IMR-90 (cell line): ENCODE data around the gene RIPPLY3. TPM values are rescaled to one million over a fixed set of nuclear protein-coding genes. Genes with fewer than 3 reads are reported as not detected.

Experiments
- ATAC-seq: fragments of 200-7000 bp; cut with Tn5 transposase; 2 replicates; pipeline ENCODE4 v1.9.1; 2020; ENCODE audit warnings: low read depth, mild to moderate bottlenecking, moderate library complexity
- BruUV-seq: library from RNA; stranded (reverse); fragments of 400-500 nt; replicated peaks from 2 replicates; lab custom pipeline; 2021; lab: Mats Ljungman, UMichigan
- CTCF ChIA-PET: fragments of 300-600 bp; formaldehyde crosslinking; extraction: SDS; loops from one replicate; lab custom pipeline; 2021; ENCODE audit warnings: antibody characterized with exemption; lab: Yijun Ruan, JAX
- POLR2A ChIA-PET: fragments of 300-600 bp; sonication (Branson Sonifier 250); formaldehyde crosslinking; loops from one replicate; lab custom pipeline; 2022; ENCODE audit warnings: antibody characterized with exemption; ENCODE audit not compliant: unreplicated experiment; lab: Charles Lee
- DNase-seq: peaks from one replicate; pipeline ENCODE4 v3.0.0; 2013
- H2AFZ ChIP-seq: replicated peaks from 2 replicates; pipeline ENCODE3; 2013; ENCODE audit warnings: low read length, mild to moderate bottlenecking; ENCODE audit not compliant: poor library complexity
- H2AK5ac ChIP-seq: 2 replicates; pipeline ENCODE4 v1.6.1; 2013; ENCODE audit warnings: low read depth, low read length, inconsistent platforms
- H2AK9ac ChIP-seq: replicated peaks from 2 replicates; pipeline ENCODE3; 2013; ENCODE audit warnings: mild to moderate bottlenecking, low read depth, low read length, moderate library complexity; ENCODE audit not compliant: poor library complexity
- H2BK120ac ChIP-seq: 2 replicates; pipeline ENCODE4 v1.6.1; 2013; ENCODE audit warnings: low read depth, low read length, inconsistent platforms
- H2BK15ac ChIP-seq: 3 replicates; pipeline ENCODE4 v1.6.1; 2013; ENCODE audit warnings: low read depth, low read length, inconsistent platforms
- H2BK20ac ChIP-seq: 2 replicates; pipeline ENCODE4 v1.6.1; 2013; ENCODE audit warnings: low read depth, mild to moderate bottlenecking, inconsistent platforms, low read length, moderate library complexity
- H2BK5ac ChIP-seq: 2 replicates; pipeline ENCODE4 v1.6.1; 2013; ENCODE audit warnings: mild to moderate bottlenecking, low read depth, low read length, inconsistent platforms; ENCODE audit not compliant: poor library complexity, severe bottlenecking
- H3K14ac ChIP-seq: replicated peaks from 2 replicates; pipeline ENCODE4 v1.6.1; 2013; ENCODE audit warnings: low read depth, low read length, inconsistent platforms
- H3K18ac ChIP-seq: 2 replicates; pipeline ENCODE4 v1.6.1; 2013; ENCODE audit warnings: low read depth, low read length, control low read depth
- H3K23ac ChIP-seq: 2 replicates; pipeline ENCODE4 v1.6.1; 2013; ENCODE audit warnings: low read depth, low read length, inconsistent platforms
- H3K27ac ChIP-seq: 2 replicates; pipeline ENCODE4 v1.5.1; 2013; ENCODE audit warnings: mild to moderate bottlenecking, control low read depth, low read length; ENCODE audit not compliant: insufficient read depth
- H3K27me3 ChIP-seq: 2 replicates; pipeline ENCODE4 v1.6.1; 2013; ENCODE audit warnings: low read length; ENCODE audit not compliant: control insufficient read depth, insufficient read depth
- H3K36me3 ChIP-seq: 2 replicates; pipeline ENCODE4 v1.6.1; 2013; ENCODE audit warnings: low read length, mixed read lengths; ENCODE audit not compliant: control insufficient read depth, insufficient read depth
- H3K4ac ChIP-seq: 2 replicates; pipeline ENCODE4 v1.6.1; 2013; ENCODE audit warnings: low read depth, low read length, inconsistent platforms
- H3K4me1 ChIP-seq: 2 replicates; pipeline ENCODE4 v1.6.1; 2013; ENCODE audit warnings: low read length, mixed read lengths; ENCODE audit not compliant: control insufficient read depth, insufficient read depth
- H3K4me2 ChIP-seq: 2 replicates; pipeline ENCODE4 v1.6.1; 2013; ENCODE audit warnings: low read depth, mild to moderate bottlenecking, control low read depth, low read length, moderate library complexity
- H3K4me3 ChIP-seq: 2 replicates; pipeline ENCODE4 v1.5.1; 2013; ENCODE audit warnings: low read depth, mild to moderate bottlenecking, control low read depth, low read length, moderate library complexity; ENCODE audit not compliant: insufficient read depth
- H3K56ac ChIP-seq: 2 replicates; pipeline ENCODE4 v1.6.1; 2013; ENCODE audit warnings: low read length, inconsistent platforms; ENCODE audit not compliant: insufficient read depth; ENCODE audit errors: extremely low read depth
- H3K79me1 ChIP-seq, 2 experiments: 2 replicates each; pipeline ENCODE4 v1.6.1; 2013; ENCODE audit warnings: low read length in 2 of 2, inconsistent platforms in 1 of 2, low read depth in 1 of 2
- H3K9ac ChIP-seq: 2 replicates; pipeline ENCODE4 v1.6.1; 2013; ENCODE audit warnings: low read depth, low read length, control low read depth
- H3K9me1 ChIP-seq: 2 replicates; pipeline ENCODE4 v1.6.1; 2013; ENCODE audit warnings: low read length, inconsistent platforms; ENCODE audit not compliant: insufficient read depth
- H3K9me3 ChIP-seq: 2 replicates; pipeline ENCODE4 v1.6.1; 2013; ENCODE audit warnings: low read length; ENCODE audit not compliant: control insufficient read depth, insufficient read depth
- H4K20me1 ChIP-seq: 2 replicates; pipeline ENCODE4 v1.6.1; 2013; ENCODE audit warnings: low read length, inconsistent platforms; ENCODE audit not compliant: insufficient read depth
- H4K5ac ChIP-seq: 2 replicates; pipeline ENCODE4 v1.6.1; 2013; ENCODE audit warnings: mild to moderate bottlenecking, low read depth, low read length, control low read depth
- H4K8ac ChIP-seq, 2 experiments: 2 replicates each; pipeline ENCODE4 v1.6.1; 2013; ENCODE audit warnings: low read depth in 2 of 2, low read length in 2 of 2, control low read depth in 1 of 2, inconsistent platforms in 1 of 2
- H4K91ac ChIP-seq: 2 replicates; pipeline ENCODE4 v1.6.1; 2013; ENCODE audit warnings: low read depth, low read length, inconsistent platforms; ENCODE audit not compliant: insufficient read depth
- CEBPB ChIP-seq: IDR thresholded peaks from 2 replicates; pipeline ENCODE4 v1.6.1; 2012; ENCODE audit warnings: low read depth, low read length, improper control_type of control experiment
- FOS ChIP-seq: fragments of 150-350 bp; IDR thresholded peaks from 2 replicates; pipeline ENCODE4 v1.6.1; 2016; ENCODE audit warnings: low read depth, low read length
- MAFK ChIP-seq: IDR thresholded peaks from 2 replicates; pipeline ENCODE4 v1.6.1; 2012; ENCODE audit warnings: low read depth, low read length, improper control_type of control experiment
- MAZ ChIP-seq: IDR thresholded peaks from 2 replicates; pipeline ENCODE4 v1.6.1; 2012; ENCODE audit warnings: low read depth, mild to moderate bottlenecking, low read length, improper control_type of control experiment, moderate library complexity, borderline replicate concordance
- MXI1 ChIP-seq: IDR thresholded peaks from 2 replicates; pipeline ENCODE4 v1.6.1; 2012; ENCODE audit warnings: low read depth, mild to moderate bottlenecking, low read length, moderate library complexity, borderline replicate concordance
- NFE2L2 ChIP-seq: fragments of 150-350 bp; IDR thresholded peaks from 2 replicates; pipeline ENCODE4 v1.6.1; 2016; ENCODE audit warnings: low read depth, mild to moderate bottlenecking, low read length
- POLR2A ChIP-seq: IDR thresholded peaks from 2 replicates; pipeline ENCODE4 v1.6.1; 2012; ENCODE audit warnings: mild to moderate bottlenecking, low read depth, low read length
- RAD21 ChIP-seq: IDR thresholded peaks from 2 replicates; pipeline ENCODE4 v1.6.1; 2012; ENCODE audit warnings: low read length, improper control_type of control experiment
- RCOR1 ChIP-seq: IDR thresholded peaks from 2 replicates; pipeline ENCODE4 v1.6.1; 2012; ENCODE audit warnings: mild to moderate bottlenecking, low read length, improper control_type of control experiment; ENCODE audit not compliant: insufficient replicate concordance
- RFX5 ChIP-seq: IDR thresholded peaks from 2 replicates; pipeline ENCODE4 v1.8.0; 2012; ENCODE audit warnings: low read depth, mild to moderate bottlenecking, low read length, moderate library complexity
- SMC3 ChIP-seq: fragments of 150-350 bp; IDR thresholded peaks from 2 replicates; pipeline ENCODE4 v1.6.1; 2016; ENCODE audit warnings: low read depth, mild to moderate bottlenecking, antibody characterized with exemption, low read length, moderate library complexity
- WGBS, 2 experiments: methylation state at CpG; one replicate each; pipeline versions ENCODE4 v1.1.5 to v1.1.7; 2013; ENCODE audit warnings: missing lambda C conversion rate in 2 of 2; ENCODE audit not compliant: insufficient read length in 1 of 2; ENCODE audit errors: extremely low coverage in 2 of 2; 5-methylcytosine and 5-hydroxymethylcytosine counted together
- dilution Hi-C: fragments of 300-500 bp; cut with HindIII; formaldehyde crosslinking; loops from one replicate; pipeline ENCODE4 v1.14.3; 2018; ENCODE audit warnings: low sequenced_read_pairs; ENCODE audit not compliant: unreplicated experiment
- in situ Hi-C: fragments of 300-500 bp; cut with MboI; formaldehyde crosslinking; loops from 3 replicates; pipeline ENCODE4 v1.14.3; 2019; ENCODE audit warnings: low sequenced_read_pairs, inconsistent platforms, mixed read lengths
- intact Hi-C: fragments of 100-400 bp; cut with micrococcal nuclease; formaldehyde crosslinking; loops from 2 replicates; pipeline ENCODE4 v1.10.0; 2022
- polyA plus RNA-seq, 3 experiments: library from polyadenylated mRNA; depleted of rRNA; stranded (reverse); fragments of >200 nt; gene quantifications; 2 replicates each; pipeline ENCODE4 v1.2.3, GENCODE V29; 2012; ENCODE audit warnings: low replicate concordance in 1 of 3
- total RNA-seq: library from RNA; depleted of rRNA; stranded (reverse); fragments of >200 nt; gene quantifications from 2 replicates; pipeline ENCODE4 v1.2.3, GENCODE V29; 2012
- TF ChIP-seq, protein P1 (sequence below): conservative IDR thresholded peaks from 2 replicates; pipeline ENCODE4 v1.5.1; 2012; ENCODE audit warnings: mild to moderate bottlenecking, low read depth, low read length, improper control_type of control experiment
- TF ChIP-seq, protein P2 (sequence below): fragments of 150-350 bp; IDR thresholded peaks from 2 replicates; pipeline ENCODE4 v1.6.1; 2017; ENCODE audit warnings: mild to moderate bottlenecking, antibody characterized with exemption, low read length, low read depth
- TF ChIP-seq, protein P3 (sequence below): fragments of 150-350 bp; IDR thresholded peaks from 2 replicates; pipeline ENCODE4 v1.6.1; 2016; ENCODE audit warnings: low read depth, mild to moderate bottlenecking, low read length, moderate library complexity, borderline replicate concordance

Gene RIPPLY3
- total and polyA plus RNA-seq, 2 of the 4 experiments (the other 2 are of a cell fraction), result 0.10 TPM; not detected in 1

DNA sequence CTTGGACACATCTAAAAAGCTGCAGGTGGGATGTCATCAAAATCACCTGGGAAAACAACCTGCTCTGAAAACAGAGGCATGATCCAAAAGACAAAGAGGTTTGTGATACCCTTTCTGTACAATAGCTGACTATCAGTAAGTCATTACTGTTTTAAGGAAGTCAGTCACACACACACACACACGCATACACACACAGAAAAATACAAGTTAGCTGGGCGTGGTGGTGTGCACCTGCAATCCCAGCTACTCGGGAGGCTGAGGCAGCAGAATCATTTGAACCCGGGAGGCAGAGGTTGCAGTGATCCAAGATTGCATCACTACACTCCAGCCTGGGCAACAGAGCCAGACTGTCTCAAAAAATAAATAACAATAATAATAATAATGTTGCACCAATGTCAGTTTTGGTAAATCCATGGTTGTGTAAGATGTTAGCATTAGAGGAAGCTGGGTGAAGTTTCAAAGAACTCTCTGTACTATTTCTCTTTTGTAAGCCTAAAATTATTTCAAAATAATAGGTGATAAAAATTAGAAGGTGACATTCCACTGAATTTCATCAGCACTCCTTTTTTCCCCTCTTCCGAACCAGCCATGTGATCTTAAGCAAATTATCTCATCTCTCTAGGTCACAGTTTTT lies 30.2 kb upstream of the RIPPLY3 start:
- Histone ChIP-seq H2AK5ac (no peak overlapping the region), H2BK5ac (no peak overlapping the region), H2BK15ac (no peak overlapping the region), H3K56ac (no peak overlapping the region), H3K36me3 (no peaks in the 10 kb centered on the region), H2BK20ac (no peak overlapping the region), H4K91ac (no peak overlapping the region), H3K9ac (no peak overlapping the region), H3K18ac (no peak overlapping the region), H3K9me3 (no peaks in the 10 kb centered on the region), H2AFZ (no peak overlapping the region), H4K8ac (no peak overlapping the region), H3K23ac (no peak overlapping the region), H3K4me1 (peaks cover 5% of the 10 kb centered on the region), H4K5ac (no peak overlapping the region), H2AK9ac (no peak overlapping the region), H3K9me1 (peaks cover 7% of the 10 kb centered on the region; the same call in 1 of the 2 replicates), H3K4me2 (no peak overlapping the region), H3K79me1 (peaks cover 0 to 6% of the 10 kb centered on the region in 2 experiments; a peak in 1 of 4 replicates), H2BK120ac (no peak overlapping the region), H3K27me3 (no peaks in the 10 kb centered on the region; the same call in 1 of the 2 replicates), H3K4me3 (no peak overlapping the region), H4K20me1 (no peaks in the 10 kb centered on the region), H3K4ac (no peak overlapping the region), H3K14ac (no peak overlapping the region), H3K27ac (no peak overlapping the region)
- intact Hi-C loops, result no loop called here
- TF ChIP-seq MXI1, result no peak
- no peak for TF ChIP-seq NFE2L2
- TF ChIP-seq RCOR1, result no peak
- TF ChIP-seq, protein P1, sequence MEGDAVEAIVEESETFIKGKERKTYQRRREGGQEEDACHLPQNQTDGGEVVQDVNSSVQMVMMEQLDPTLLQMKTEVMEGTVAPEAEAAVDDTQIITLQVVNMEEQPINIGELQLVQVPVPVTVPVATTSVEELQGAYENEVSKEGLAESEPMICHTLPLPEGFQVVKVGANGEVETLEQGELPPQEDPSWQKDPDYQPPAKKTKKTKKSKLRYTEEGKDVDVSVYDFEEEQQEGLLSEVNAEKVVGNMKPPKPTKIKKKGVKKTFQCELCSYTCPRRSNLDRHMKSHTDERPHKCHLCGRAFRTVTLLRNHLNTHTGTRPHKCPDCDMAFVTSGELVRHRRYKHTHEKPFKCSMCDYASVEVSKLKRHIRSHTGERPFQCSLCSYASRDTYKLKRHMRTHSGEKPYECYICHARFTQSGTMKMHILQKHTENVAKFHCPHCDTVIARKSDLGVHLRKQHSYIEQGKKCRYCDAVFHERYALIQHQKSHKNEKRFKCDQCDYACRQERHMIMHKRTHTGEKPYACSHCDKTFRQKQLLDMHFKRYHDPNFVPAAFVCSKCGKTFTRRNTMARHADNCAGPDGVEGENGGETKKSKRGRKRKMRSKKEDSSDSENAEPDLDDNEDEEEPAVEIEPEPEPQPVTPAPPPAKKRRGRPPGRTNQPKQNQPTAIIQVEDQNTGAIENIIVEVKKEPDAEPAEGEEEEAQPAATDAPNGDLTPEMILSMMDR, result no peak
- TF ChIP-seq, protein P2, sequence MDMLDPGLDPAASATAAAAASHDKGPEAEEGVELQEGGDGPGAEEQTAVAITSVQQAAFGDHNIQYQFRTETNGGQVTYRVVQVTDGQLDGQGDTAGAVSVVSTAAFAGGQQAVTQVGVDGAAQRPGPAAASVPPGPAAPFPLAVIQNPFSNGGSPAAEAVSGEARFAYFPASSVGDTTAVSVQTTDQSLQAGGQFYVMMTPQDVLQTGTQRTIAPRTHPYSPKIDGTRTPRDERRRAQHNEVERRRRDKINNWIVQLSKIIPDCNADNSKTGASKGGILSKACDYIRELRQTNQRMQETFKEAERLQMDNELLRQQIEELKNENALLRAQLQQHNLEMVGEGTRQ, result no peak
- no peak for TF ChIP-seq RFX5
- no peak for TF ChIP-seq MAFK
- TF ChIP-seq, protein P3, sequence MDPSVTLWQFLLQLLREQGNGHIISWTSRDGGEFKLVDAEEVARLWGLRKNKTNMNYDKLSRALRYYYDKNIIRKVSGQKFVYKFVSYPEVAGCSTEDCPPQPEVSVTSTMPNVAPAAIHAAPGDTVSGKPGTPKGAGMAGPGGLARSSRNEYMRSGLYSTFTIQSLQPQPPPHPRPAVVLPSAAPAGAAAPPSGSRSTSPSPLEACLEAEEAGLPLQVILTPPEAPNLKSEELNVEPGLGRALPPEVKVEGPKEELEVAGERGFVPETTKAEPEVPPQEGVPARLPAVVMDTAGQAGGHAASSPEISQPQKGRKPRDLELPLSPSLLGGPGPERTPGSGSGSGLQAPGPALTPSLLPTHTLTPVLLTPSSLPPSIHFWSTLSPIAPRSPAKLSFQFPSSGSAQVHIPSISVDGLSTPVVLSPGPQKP, result no peak
- no peak for TF ChIP-seq CEBPB
- no peak for TF ChIP-seq POLR2A
- no peak for TF ChIP-seq FOS
- no peak for TF ChIP-seq RAD21
- no peak for TF ChIP-seq SMC3
- TF ChIP-seq MAZ, result no peak
- no peak for DNase-seq
- ChIA-PET POLR2A (no interaction called here), CTCF (interaction anchor here (0.6 to 1.4 kb wide), 5 partner anchors 13 to 145 kb away, joined by 3 to 4 read pairs (median 3); no protein-coding TSS in a partner anchor)
- no TSS peak for BruUV-seq
- dilution Hi-C loops, result no loop called here
- in situ Hi-C loops, result no loop called here
- no CpG with 5 or more reads among the region's 5 CpGs for WGBS, 2 experiments
- ATAC-seq, result no peak
